UCSD-AML1 (cell line): ENCODE results near the gene SLC5A1.

Experiments used
- DNase-seq: peaks from one replicate; lab custom pipeline; 2025; ENCODE audit not compliant: unreplicated experiment; lab: John Stamatoyannopoulos, UW

SLC5A1 gene

DNA sequence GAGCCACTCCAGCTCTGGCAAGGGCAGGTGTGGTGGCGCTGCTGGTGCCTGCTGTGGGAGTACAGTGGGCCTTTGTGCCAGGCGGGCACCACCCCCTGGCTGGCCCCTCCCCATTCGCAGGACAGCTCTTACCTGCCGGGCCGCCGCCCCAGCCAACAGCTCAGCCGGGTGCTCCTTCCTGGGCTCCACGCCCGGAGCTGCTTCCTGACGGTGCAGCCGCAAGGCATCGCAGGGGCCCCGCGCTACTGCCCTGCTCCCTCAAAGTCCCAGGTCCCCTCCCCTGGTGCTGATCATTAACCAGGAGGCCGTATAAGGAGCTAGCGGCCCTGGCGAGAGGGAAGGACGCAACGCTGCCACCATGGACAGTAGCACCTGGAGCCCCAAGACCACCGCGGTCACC lies at the start of gene SLC5A1:
TSS of gene SLC5A1 (plus strand) at position 338 of the 400 bp plus-strand sequence. CDS start at position 359, 21 bp downstream.
- no peak for DNase-seq

DNA sequence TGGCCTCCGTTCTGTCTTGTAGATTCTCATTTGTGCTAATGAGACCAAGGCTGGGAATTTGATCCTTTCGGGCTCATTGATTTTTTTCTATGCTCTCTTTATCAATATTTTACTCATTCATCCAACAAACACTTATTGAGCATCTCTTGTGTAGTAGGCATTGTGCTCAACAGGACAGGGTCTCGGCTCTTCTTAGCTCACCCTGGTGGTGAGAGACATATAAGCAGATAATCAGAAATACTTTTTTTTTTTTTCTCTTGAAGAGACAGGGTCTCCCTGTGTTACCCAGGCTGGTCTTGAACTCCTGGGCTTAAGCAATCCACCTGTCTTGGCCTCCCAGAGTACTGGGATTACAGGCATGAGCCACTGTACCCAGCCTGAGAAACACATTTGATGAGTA lies 48.0 kb upstream of the SLC5A1 start:
- DNase-seq = no peak

DNA sequence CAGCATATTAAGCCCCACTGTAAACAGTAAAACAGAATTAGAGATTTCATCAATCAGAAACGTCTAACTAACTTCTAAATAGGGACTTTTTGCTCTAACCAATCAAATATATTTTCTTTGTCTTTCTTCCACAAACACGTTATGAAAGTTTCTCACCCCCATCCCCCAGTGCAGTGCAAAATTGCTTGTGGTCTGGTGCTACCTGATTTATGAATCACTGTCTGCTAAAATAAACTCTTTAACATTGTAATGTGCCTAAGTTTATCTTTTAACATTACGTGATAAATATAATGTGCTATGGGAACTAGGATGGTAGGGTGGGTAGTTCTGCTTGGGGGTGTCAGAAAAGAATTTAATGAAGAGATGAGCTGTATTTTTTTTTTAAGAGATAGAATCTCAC lies 47.3 kb upstream of the SLC5A1 start:
- no peak for DNase-seq

DNA sequence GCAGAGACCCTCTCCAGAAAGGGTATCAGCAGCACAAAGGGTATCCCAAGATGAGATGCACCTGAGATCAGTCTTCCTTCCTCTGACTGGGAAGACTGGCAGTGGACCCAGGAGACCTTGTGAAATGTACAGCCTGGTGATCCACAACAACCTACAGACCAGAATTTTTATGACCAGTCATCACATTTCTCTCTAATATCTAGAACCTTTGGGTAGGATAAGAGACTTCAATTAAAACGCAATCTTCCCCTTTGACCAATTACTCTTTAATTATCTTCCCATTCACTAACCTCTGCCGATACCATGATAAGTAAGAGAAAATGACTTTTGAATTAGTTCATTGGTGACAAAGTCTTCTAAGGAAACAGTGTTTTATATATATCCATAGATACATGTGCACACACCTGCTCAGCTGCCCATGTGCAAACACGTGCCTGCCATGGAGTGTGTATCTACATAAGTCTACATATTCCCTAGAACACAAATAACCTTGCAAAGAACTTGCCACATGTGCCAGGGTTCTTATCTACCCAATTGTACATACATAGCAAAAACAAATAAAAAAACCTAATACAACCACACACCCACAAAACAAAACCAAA lies 44.2 kb upstream of the SLC5A1 start:
- DNase-seq = no peak

DNA sequence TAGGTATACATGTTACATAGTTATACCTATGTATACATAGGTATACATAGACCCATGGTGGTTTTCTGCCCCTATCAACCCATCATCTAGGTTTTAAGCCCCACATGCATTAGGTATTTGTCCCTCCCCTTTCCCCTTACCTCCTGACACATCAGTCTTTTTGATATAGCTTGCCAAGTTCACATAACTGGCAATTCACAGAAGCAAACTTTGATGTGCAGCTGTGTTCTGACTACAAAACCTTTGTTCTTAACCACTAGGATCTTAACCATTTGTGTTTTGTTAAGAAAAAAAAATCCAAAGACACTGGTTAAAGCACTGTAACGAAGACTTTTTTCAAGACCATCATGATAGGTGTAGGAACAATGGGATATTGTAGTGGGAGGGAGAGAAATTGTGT lies 42.9 kb upstream of the SLC5A1 start:
- DNase-seq = no peak

DNA sequence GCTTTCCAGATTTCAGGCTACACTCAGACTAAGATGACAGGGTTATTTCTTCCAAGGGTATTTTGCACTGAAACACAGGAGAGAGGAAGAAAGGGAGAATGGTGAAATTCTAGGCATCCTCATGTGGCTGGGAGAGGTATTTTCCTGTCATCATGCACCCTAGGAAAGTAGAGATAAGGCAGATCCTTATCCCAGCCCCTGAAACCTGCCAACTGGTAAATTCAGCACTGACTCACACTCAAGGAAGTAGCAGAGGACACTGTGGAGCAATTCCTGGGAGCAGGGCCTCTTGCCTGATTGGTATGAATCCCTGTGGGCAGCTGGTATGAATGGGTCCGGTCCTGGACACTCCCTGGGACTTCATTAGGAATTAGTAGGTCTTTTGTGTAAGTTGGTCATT lies 37.6 kb upstream of the SLC5A1 start:
- DNase-seq = no peak

DNA sequence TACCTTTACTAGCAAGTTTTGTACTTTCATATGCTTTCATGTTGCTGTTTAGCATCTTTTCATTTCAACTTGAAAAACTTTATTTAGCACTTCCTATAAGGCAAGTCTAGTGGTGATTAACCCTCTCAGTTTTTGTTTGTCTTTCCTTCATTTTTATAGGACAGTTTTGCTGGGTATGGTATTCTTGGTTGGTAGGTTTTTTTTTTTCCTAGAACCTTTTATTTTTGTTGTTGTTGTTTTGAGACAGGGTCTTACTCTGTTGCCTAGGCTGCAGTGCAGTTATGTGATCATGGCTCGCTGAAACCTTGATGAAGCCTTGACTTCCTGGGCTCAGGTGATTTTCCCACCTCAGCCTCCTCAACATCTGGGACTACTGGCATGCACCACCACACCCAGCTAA lies 29.9 kb upstream of the SLC5A1 start:
- no peak for DNase-seq

DNA sequence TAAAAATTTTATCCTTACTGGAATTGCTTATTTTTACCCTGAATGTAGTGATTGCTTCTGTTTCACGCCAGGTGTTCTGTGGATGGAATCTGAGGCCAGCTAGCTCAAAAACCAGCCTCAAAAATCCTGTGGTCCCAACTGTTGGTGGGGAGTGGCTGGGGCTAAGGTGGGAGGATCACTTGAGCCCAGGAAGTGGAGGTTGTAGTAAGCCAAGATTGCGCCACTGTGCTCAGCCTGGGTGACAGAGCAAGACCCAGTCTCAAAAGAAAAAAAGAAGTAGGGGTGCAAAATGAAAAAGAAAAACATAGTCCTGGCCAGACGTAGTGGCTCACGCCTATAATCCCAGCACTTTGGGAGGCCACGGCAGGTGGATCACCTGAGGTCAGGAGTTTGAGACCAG lies 27.0 kb upstream of the SLC5A1 start:
- DNase-seq = no peak

DNA sequence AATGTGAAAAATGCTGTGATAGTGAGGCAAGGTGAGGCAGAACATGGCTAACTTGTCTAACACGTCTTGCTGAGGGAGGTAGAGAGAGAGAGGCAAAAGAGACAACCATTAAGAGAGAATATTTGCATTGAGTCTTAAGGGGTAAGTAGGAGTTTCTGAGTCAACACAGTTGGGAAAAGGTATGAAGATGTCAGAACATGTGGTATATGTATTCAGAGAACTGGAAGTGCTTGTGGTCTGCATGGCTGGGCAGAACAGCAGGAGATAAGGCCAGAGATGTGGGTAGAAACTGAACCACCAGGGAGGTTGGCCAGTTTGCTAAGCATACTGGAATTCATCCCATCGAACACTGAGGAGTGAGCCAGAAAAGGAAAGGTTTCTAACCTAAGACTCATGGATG lies 25.0 kb upstream of the SLC5A1 start:
- no peak for DNase-seq

DNA sequence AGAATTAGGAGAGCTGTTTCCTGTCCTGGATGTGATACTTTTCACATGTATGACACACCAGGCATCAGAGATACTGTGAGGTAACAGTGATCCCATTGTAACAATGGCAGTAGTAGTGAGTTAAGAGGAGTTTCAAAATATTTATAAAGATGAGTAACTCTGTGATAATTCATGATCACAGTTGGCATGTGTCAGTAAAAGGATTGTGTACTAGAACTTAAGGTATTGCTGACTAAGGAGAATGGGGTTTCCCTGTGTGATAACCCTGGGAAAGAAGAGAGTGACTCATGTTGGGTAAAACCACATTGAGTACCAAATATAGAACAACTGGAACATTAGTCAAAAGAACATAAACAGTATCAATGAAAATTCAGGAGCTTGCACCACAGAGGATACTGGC lies 22.9 kb upstream of the SLC5A1 start:
- no peak for DNase-seq

DNA sequence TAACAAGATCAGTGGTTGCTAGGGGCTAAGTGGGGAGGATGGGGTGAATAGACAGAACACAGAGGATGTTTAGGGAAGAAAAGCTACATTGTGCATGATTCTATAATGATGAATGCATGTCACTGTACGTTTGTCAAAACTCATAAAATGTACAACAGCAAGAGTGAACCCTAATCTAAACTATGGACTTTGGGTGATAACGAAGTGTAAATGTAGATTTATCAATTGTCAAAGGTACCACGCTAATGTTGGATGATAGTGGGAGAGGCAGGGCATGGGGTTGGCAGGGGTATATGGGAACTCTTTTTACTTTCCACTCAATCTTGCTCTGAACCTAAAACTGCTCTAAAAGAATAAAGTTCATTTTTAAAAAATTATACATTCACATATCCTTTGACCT lies 21.3 kb upstream of the SLC5A1 start:
- DNase-seq = no peak

DNA sequence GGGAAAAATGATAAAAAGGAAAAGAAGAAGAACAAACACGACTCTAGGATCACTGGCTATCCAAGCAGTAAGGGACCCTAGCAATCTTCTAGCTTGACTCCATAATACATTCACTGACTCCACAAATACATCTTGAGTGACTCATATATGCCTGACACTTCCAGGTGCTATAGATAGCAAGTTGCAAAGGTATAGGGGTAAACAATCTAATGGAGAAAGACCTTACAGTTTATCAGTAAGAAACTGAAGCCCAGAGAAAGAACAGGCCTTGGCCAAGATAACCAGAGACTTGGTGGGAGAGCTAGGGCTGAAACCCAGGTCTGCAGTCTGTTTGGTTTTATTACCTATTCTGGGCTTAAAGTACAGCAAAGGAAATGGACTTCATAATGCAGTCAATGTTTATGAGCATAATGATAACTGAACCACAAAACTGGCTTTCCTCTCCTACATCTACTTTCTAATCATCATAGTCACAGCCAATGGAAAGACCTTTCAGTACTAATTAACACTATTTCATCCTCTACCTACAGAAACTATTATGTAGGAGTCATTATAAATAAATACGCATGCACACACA lies 19.7 kb upstream of the SLC5A1 start:
- no peak for DNase-seq

DNA sequence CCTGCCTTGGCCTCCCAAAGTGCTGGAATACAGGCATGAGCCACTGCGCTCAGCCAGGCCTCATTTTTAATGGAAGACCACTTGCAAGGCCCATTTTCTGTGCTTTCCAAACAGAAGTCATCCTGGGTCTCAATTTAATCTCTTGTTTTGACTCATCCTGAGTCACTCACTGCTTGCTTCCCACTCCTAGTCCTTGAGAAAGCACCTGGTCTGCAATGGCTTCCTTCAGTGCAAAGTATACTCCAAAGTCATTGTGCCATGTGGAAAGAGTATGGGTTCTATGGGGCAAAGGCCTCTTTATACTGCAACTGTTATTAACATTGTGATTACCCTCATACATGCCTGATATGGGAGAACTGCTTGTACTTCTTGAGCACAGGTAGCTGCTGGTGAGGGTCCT lies 18.3 kb upstream of the SLC5A1 start:
- DNase-seq = no peak

DNA sequence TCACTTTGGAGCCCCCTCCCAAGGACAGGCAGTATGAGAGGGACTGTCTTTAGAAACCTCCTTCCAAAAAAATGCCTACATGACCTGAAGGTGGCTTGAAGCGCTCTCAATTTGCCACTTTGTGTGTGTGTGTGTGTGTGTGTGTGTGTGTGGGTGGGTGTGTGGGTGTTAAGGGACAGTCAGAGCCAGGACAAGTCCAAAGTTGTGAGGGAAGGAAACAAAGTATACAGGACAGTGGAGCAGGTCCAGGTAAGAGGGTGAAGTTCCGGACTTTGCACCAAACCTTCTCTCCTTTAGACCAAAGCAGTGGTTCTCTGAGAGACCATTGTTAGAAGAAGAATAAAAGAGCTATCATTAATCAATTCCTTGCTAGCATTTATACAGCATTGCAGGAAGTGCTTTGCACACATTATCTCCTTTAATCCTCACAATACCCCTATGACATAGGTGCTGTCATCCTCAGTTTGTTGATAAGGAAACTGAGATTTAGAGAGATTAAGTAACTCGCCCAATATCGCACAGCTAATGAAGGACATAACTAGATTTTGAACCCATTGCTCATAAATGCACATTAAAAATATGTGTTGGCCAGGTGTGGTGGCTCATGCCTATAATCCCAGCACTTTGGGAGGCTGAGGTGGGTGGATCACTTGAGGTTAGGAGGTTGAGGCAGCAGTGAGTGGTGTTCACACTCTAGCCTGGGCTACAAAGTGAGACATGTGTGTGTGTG lies 12.4 kb upstream of the SLC5A1 start:
- no peak for DNase-seq

DNA sequence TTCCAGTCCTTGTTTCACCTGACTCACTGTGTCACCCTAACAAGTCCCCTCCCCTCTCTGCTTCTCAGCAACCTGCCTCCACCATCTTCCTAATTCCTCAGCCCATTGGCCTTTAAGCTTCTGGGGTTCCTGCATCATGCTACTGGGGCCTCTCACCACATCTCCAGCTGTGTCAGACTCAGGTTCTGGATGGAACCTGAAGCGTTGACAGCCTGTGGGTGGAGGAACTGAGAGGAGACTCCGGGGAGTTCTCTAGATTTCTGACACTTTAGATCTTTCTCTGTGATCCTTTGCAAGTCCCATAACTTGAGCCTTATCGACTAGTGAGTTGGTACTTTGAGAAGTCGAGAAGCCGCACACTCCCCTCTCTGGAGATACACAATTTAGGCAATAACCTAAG lies 11.6 kb upstream of the SLC5A1 start:
- no peak for DNase-seq

DNA sequence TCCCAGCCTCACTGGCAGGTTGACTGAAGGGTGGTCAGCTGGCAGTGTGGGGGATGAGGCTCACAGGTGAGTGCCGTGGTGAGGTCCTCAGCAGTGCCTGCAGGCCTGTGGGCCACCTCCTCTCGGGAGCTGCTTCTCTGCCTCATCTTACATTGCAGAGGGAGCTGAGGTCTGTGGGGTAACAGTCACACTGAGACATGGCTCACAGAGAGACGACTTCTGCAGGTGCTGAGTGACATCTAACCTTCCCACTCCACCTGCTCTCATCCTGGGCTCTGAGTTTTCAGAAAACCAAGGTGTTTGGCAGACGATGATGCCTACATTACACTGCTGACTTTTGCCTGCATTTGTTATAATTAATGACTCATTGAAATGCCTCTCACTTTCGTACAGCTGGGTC lies 8.8 kb upstream of the SLC5A1 start:
- DNase-seq = no peak

DNA sequence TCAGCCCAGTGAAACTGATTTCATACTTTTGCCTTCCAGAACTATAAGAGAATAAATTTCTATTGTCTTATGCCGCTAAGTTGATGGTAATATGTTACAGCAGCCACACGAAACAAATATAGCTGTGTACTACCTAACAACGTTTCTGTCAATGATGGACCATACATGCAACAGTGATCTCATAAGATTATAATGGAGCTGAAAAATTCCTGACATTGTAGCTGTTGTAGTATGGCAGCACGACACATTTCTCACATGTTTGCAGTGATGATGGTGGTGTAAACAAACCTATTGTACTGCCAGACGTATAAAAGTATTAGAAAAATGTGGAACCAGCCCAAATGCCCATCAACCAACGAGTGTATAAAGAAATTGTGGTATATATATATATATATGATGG lies 5.8 kb upstream of the SLC5A1 start:
- no peak for DNase-seq

DNA sequence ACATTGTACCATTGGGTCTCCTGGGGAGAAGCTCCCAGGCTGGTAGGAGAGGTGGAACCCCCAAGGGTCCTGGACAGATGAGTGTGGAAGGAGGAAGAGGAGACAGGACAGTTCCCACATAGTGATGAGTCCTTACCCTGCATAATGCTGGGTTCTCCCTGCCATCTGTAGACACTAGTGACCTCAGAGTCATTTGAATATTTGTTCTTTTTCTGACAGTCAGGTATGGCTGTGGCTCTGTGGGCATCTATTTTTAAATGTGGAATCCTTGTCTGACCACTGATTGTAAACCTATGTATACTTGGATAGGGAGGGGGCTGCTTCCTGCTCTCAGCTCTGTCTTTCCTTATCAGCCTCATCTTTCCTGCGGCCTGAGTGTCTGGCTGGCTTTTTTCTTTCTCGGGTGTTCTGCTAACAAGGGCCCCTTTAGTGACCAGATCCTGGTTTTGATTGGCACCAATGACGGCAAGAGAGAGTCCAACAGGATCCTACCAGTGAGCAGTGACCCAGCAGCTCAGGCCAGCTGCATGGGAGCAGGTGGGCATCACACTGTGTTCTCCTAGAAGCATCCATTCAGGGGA lies 2.6 kb upstream of the SLC5A1 start:
- no peak for DNase-seq

DNA sequence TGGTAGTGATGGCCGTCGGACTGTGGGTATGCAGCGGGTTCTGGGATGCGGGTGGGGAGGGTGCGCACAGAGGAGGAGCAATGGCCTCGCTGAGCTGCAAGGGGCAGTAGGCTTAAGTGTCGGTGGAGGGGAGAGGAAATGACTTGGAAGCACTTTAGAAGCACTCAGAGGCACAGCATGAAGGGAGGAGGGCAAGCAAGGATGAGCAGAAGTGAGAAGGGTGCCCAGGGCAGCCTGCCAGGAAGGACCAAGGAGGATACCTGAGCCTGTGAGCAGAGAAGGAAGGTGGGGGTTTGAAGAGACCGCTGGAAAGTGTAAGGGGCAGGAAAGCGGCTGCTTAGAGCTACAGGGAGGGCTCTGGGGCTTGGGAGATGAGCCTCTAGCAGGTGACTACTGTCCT lies 330 bp downstream of the SLC5A1 start:
- no peak for DNase-seq

DNA sequence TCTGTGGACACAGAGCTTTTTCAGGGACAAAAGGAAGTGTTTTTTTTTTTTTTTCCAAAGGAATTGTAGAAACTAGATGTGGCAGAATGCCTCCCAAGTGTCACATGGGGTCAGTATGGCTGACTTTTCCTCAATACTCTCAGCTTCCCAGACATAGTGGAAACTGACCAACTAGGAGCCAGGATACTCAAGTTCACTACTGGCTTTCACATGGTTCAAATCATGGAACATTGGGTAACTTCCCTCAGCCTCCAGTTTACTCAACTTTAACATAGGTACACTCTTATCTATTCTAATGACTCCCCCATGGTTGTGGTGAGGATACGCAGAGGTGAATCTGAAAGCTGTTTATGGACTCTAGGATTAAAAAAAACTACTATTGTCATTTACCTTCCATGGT lies 1.4 kb downstream of the SLC5A1 start:
- no peak for DNase-seq

DNA sequence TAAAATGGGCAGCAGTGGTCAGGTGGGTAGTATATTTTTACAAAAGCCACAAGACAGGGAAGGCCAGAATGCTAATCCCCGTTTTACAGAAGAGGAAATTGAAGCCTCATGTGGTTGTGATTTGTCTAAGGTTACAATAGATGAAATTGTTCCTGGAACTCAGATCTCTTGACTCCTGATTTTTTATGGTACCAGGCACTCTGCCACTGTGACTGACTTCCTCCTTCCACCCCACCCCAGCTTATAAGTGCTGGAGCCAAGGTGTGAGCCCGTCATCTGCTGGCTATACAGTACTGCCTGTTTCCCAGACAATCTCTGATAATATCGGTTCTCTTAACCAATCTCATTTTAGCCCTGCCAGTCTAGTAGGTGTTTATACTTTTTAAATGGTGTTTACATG lies 1.9 kb downstream of the SLC5A1 start:
- no peak for DNase-seq

DNA sequence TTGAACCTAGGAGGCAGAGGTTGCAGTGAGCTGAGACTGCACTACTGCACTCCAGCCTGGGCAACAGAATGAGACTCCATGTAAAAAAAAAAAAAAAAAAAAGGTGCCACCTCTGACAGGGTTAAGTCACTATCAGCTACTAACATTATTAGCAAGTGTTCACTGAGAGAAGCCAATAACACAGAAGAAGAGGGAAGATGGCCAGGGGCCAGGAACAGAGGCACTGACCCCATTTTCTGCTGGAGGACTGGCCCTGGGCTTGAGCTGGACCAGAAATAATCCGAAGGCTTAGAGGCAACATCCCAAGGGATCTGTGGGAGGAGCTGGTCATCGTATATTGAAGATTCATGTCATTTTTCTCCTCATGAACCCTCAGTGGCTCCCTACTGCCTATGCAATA lies 5.0 kb downstream of the SLC5A1 start:
- DNase-seq = no peak
